Spleen (tissue), 11 donors: Measurements from ENCODE around the gene IGF1. TPM values are rescaled to one million over a fixed set of nuclear protein-coding genes. Genes with fewer than 3 reads are reported as not detected.

Source experiments
- DNase-seq: peaks from one replicate; pipeline ENCODE4 v3.0.0-alpha.2; 2020
- H3K27ac ChIP-seq, 8 donors: fragments of 200-600 bp; sonication (generic) in 7 of 8; 1 replicate in 4 of 8; 2 replicates in 4 of 8; pipeline versions ENCODE4 v1.5.0 to v1.8.0; 2016 to 2021; ENCODE audit warnings: inconsistent platforms in 4 of 8, mild to moderate bottlenecking in 4 of 8, moderate library complexity in 1 of 8
- H3K27me3 ChIP-seq, 7 donors: fragments of 200-600 bp; sonication (generic) in 6 of 7; replicated peaks in 1 of 7; 1 replicate in 4 of 7; 2 replicates in 3 of 7; pipeline versions ENCODE4 v1.5.0 to v1.8.0; 2016 to 2021; ENCODE audit warnings: inconsistent platforms in 3 of 7, mild to moderate bottlenecking in 1 of 7
- H3K36me3 ChIP-seq, 6 donors: fragments of 200-600 bp; sonication (generic) in 5 of 6; 1 replicate in 4 of 6; 2 replicates in 2 of 6; pipeline versions ENCODE4 v1.5.0 to v1.8.0; 2016 to 2021; ENCODE audit warnings: inconsistent platforms in 2 of 6
- H3K4me1 ChIP-seq, 6 donors: fragments of 200-600 bp; sonication (generic) in 5 of 6; 1 replicate in 3 of 6; 2 replicates in 3 of 6; pipeline versions ENCODE4 v1.5.0 to v1.8.0; 2016 to 2021; ENCODE audit warnings: inconsistent platforms in 3 of 6
- H3K4me3 ChIP-seq, 8 donors: fragments of 200-600 bp; sonication (generic) in 7 of 8; 1 replicate in 4 of 8; 2 replicates in 4 of 8; pipeline versions ENCODE4 v1.5.0 to v1.8.0; 2016 to 2021; ENCODE audit warnings: inconsistent platforms in 4 of 8, mild to moderate bottlenecking in 4 of 8, moderate library complexity in 2 of 8
- H3K9me3 ChIP-seq, 8 donors: fragments of 200-600 bp; sonication (generic) in 7 of 8; 1 replicate in 4 of 8; 2 replicates in 4 of 8; pipeline versions ENCODE4 v1.5.0 to v1.8.0; 2016 to 2021; ENCODE audit warnings: inconsistent platforms in 4 of 8
- CTCF ChIP-seq, 11 experiments: fragments of 200-600 bp in 7 of 11; fragments of 450-650 bp in 4 of 11; sonication (generic) in 4 of 11; IDR thresholded peaks in 8 of 11; conservative IDR thresholded peaks in 3 of 11; 1 replicate in 7 of 11; 2 replicates in 4 of 11; pipeline versions ENCODE4 v1.4.0 to v1.8.0; 2016 to 2021; ENCODE audit warnings: antibody characterized with exemption in 11 of 11, inconsistent platforms in 4 of 11, mild to moderate bottlenecking in 1 of 11
- POLR2A ChIP-seq, 3 donors: fragments of 450-650 bp; IDR thresholded peaks; one replicate each; pipeline ENCODE4 v1.5.1; 2017; ENCODE audit warnings: antibody characterized with exemption in 3 of 3, mild to moderate bottlenecking in 1 of 3
- POLR2AphosphoS5 ChIP-seq, 3 donors: sonication (generic); formaldehyde crosslinking; IDR thresholded peaks; one replicate each; pipeline ENCODE4 v1.5.1; 2017; ENCODE audit warnings: antibody characterized with exemption in 3 of 3
- WGBS, 5 donors: extraction: QIAGEN DNeasy Blood & Tissue Kit in 3 of 5; methylation state at CpG; one replicate each; pipeline versions ENCODE4 v1.1.5 to v1.1.7; 2013 to 2018; 5-methylcytosine and 5-hydroxymethylcytosine counted together
- intact Hi-C: fragments of 100-400 bp; cut with DNase I; formaldehyde crosslinking; loops from one replicate; pipeline ENCODE4 v1.15.0; 2023; ENCODE audit warnings: low total_unique reads
- polyA plus RNA-seq, 3 donors: library from polyadenylated mRNA; stranded (reverse); fragments of 200-250 nt; gene quantifications; one replicate each; pipeline ENCODE4 v1.2.1, GENCODE V29; 2013
- total RNA-seq, 7 donors: library from RNA; depleted of rRNA in 3 of 7; stranded (reverse); fragments of >200 nt in 3 of 7; fragmentation: NEBNext Ultra II Directional in 4 of 7; extraction: Animal tissue kit (Norgen Biotek cat#: 25700) in 4 of 7; gene quantifications; one replicate each; pipeline versions ENCODE4 v1.1.0 to v1.2.1, GENCODE V29; 2016 to 2021
- donor health status: healthy with polysubstance abuse.
- donor health status: DM: no; HTN: no; CAD: no; lungs with moderate emphysema.
- donor health status: DM: no; HTN: no; CAD: no.
- donor health status: Bipolar disorder and iron deficiency.
- donor health status: healthy.
- donor health status: DM: no; HTN: no; CAD: no.
- donor health status: DM: yes; HTN: yes; CAD: no.

Gene IGF1
- total and polyA plus RNA-seq, 10 donors: 1.5 to 19.7 (median 11.3) TPM

- no peak for DNase-seq
- TF ChIP-seq CTCF (IDR thresholded peaks at IDR 0.05 in 8 of 11, conservative IDR thresholded peaks at IDR 0.05 in 3 of 11) (no peak), POLR2A (IDR thresholded peaks at IDR 0.05) (no peak), POLR2AphosphoS5 (IDR thresholded peaks at IDR 0.05) (no peak)
- H3K4me1 ChIP-seq: no peaks in the 10 kb centered on the region
- intact Hi-C loops: no loop called here
- H3K27ac ChIP-seq: no peak overlapping the region
- no peaks in the 10 kb centered on the region for H3K27me3 ChIP-seq
- WGBS, 5 donors: 81 to 88% (median 85%) methylated on average over 7 of the region's 7 CpGs
- H3K36me3 ChIP-seq: no peaks in the 10 kb centered on the region
- H3K4me3 ChIP-seq: no peak overlapping the region
- H3K9me3 ChIP-seq: peaks cover 0 to 7% (median 0%) of the 10 kb centered on the region in 8 donors
These were observed 35.7 kb downstream of the IGF1 start for GRCh38 chr12:102444707-102445106.

- no peak for DNase-seq
- TF ChIP-seq POLR2A (IDR thresholded peaks at IDR 0.05) (no peak), CTCF (IDR thresholded peaks at IDR 0.05 in 8 of 11, conservative IDR thresholded peaks at IDR 0.05 in 3 of 11) (no peak), POLR2AphosphoS5 (IDR thresholded peaks at IDR 0.05) (no peak)
- intact Hi-C loops: no loop called here
- H3K4me3 ChIP-seq: no peak overlapping the region
- H3K9me3 ChIP-seq: peaks cover 0 to 4% (median 0%) of the 10 kb centered on the region in 8 donors
- WGBS, 5 donors: 88 to 95% (median 90%) methylated on average over 3 of the region's 3 CpGs
- no peaks in the 10 kb centered on the region for H3K36me3 ChIP-seq
- H3K27ac ChIP-seq: no peak overlapping the region
- no peaks in the 10 kb centered on the region for H3K27me3 ChIP-seq
- no peaks in the 10 kb centered on the region for H3K4me1 ChIP-seq
These were observed 36.3 kb downstream of the IGF1 start for GRCh38 chr12:102444093-102444492.

- intact Hi-C loops: no loop called here
- 72 to 86% (median 80%) methylated on average over 1 of the region's 1 CpG for WGBS, 5 donors
- no peaks in the 10 kb centered on the region for H3K9me3 ChIP-seq
- no peaks in the 10 kb centered on the region for H3K36me3 ChIP-seq
- no peaks in the 10 kb centered on the region for H3K27me3 ChIP-seq
- no peak overlapping the region for H3K27ac ChIP-seq
- H3K4me3 ChIP-seq: no peak overlapping the region
- no peaks in the 10 kb centered on the region for H3K4me1 ChIP-seq
- TF ChIP-seq CTCF (IDR thresholded peaks at IDR 0.05 in 8 of 11, conservative IDR thresholded peaks at IDR 0.05 in 3 of 11) (no peak), POLR2A (IDR thresholded peaks at IDR 0.05) (no peak), POLR2AphosphoS5 (IDR thresholded peaks at IDR 0.05) (no peak)
- no peak for DNase-seq
These were observed 39.2 kb downstream of the IGF1 start for GRCh38 chr12:102441077-102441596.

- peak overlapping the region in 2 of 8 donors; percentile 19 to 37 for H3K27ac ChIP-seq
- H3K36me3 ChIP-seq: no peaks in the 10 kb centered on the region
- DNase-seq: no peak
- intact Hi-C loops: no loop called here
- no peak overlapping the region for H3K4me3 ChIP-seq
- no peaks in the 10 kb centered on the region for H3K27me3 ChIP-seq
- no peaks in the 10 kb centered on the region for H3K4me1 ChIP-seq
- H3K9me3 ChIP-seq: no peaks in the 10 kb centered on the region
- TF ChIP-seq POLR2AphosphoS5 (IDR thresholded peaks at IDR 0.05) (no peak), CTCF (IDR thresholded peaks at IDR 0.05 in 8 of 11, conservative IDR thresholded peaks at IDR 0.05 in 3 of 11) (no peak), POLR2A (IDR thresholded peaks at IDR 0.05) (no peak)
- WGBS, 5 donors: 68 to 79% (median 77%) methylated on average over 11 of the region's 11 CpGs
These were observed 40.6 kb downstream of the IGF1 start for GRCh38 chr12:102439426-102440405.
